AG04450 (cell line): ENCODE data around the gene RMND1. TPM values are rescaled to one million over a fixed set of nuclear protein-coding genes. Genes with fewer than 3 reads are reported as not detected.
"Not testable (repeated sequence)": the region's sequence is repeated elsewhere in the genome, so short reads cannot be mapped to it uniquely, and the experiment has no call there.

Source experiments
- CTCF ChIA-PET: fragments of 300-600, 350-600 bp; formaldehyde crosslinking; extraction: SDS; loops from one replicate; lab custom pipeline; 2022; ENCODE audit warnings: antibody characterized with exemption, inconsistent platforms; lab: Charles Lee
- POLR2A ChIA-PET: fragments of 350-600 bp; formaldehyde crosslinking; extraction: SDS; loops from one replicate; lab custom pipeline; 2021; ENCODE audit warnings: antibody characterized with exemption, inconsistent platforms; lab: Yijun Ruan, JAX
- DNase-seq: peaks from one replicate; pipeline ENCODE4 v3.0.0-alpha.2; 2011; ENCODE audit warnings: low read depth, low spot score
- H3K27ac ChIP-seq: one replicate; pipeline ENCODE4 v1.5.1; 2012; ENCODE audit warnings: low read depth, low read length, control low read depth
- H3K27me3 ChIP-seq: one replicate; pipeline ENCODE4 v1.6.0; 2012; ENCODE audit warnings: low read length; ENCODE audit not compliant: control insufficient read depth, insufficient read depth
- H3K4me3 ChIP-seq: 2 replicates; pipeline ENCODE4 v1.5.1; 2011; ENCODE audit warnings: mild to moderate bottlenecking, low read depth, low read length, control low read depth
- H3K9me3 ChIP-seq: 2 replicates; pipeline ENCODE4 v1.5.1; 2012; ENCODE audit warnings: low read length; ENCODE audit not compliant: control insufficient read depth, insufficient read depth
- CTCF ChIP-seq: IDR thresholded peaks from 2 replicates; pipeline ENCODE4 v1.5.1; 2011; ENCODE audit warnings: low read depth, low read length, control low read depth, inconsistent platforms
- polyA plus RNA-seq: library from polyadenylated mRNA; depleted of rRNA; stranded (reverse); fragments of >200 nt; gene quantifications from 2 replicates; pipeline ENCODE4 v1.2.3, GENCODE V29; 2011; rRNA removed
- small RNA-seq: library from RNA; depleted of rRNA; stranded (forward); fragments of <200 nt; gene quantifications from one replicate; pipeline ENCODE3, GENCODE V24; 2012; ENCODE audit warnings: low read depth; ENCODE audit not compliant: insufficient read length

RMND1 gene
- polyA plus RNA-seq, 1 experiment, result 27.8 TPM

- Histone ChIP-seq H3K27ac (no peak overlapping the region), H3K9me3 (no peaks in the 10 kb centered on the region), H3K27me3 (no peaks in the 10 kb centered on the region), H3K4me3 (no peak overlapping the region)
- POLR2A ChIA-PET, result no interaction called here
- DNase-seq, result no peak
- CTCF ChIA-PET, result interaction anchor here (0.5 to 1.2 kb wide), 9 partner anchors 8 to 541 kb away, joined by 3 to 5 read pairs (median 3); no protein-coding TSS in a partner anchor
- TF ChIP-seq CTCF, result no peak
These were observed 93.5 kb downstream of the RMND1 start for GRCh38 chr6:151358475-151358874.

- no peak overlapping the region for H3K27ac ChIP-seq
- POLR2A ChIA-PET, result interaction anchor here (0.6 kb wide), 1 partner anchor 26 kb away, joined by 3 read pairs; no protein-coding TSS in a partner anchor
- TF ChIP-seq CTCF, result no peak
- no peaks in the 10 kb centered on the region for H3K27me3 ChIP-seq
- no peak overlapping the region for H3K4me3 ChIP-seq
- no peaks in the 10 kb centered on the region for H3K9me3 ChIP-seq
- DNase-seq, result no peak
- CTCF ChIA-PET, result interaction anchor here (0.6 to 1.7 kb wide), 12 partner anchors 8 to 540 kb away, joined by 3 to 8 read pairs (median 3); no protein-coding TSS in a partner anchor
These were observed 94.0 kb downstream of the RMND1 start for GRCh38 chr6:151357758-151358436.

- H3K4me3 ChIP-seq, DNase-seq, H3K27ac ChIP-seq, H3K9me3 ChIP-seq, H3K27me3 ChIP-seq, POLR2A ChIA-PET: not testable (repeated sequence)
- CTCF ChIA-PET, result interaction anchor here (0.6 to 1.7 kb wide), 5 partner anchors 15 to 476 kb away, joined by 3 to 8 read pairs (median 4); no protein-coding TSS in a partner anchor
These were observed 94.9 kb downstream of the RMND1 start for GRCh38 chr6:151356983-151357382.

Small RNAs within 50 kb of the gene (small RNA-seq; reads per million reads assigned to genes)
- not detected for gene RF00019

Other genes starting within 250 kb of the RMND1 start
- 62.0 and 73.2 TPM in 2 replicates for gene AKAP12, start 212.2 kb downstream of the RMND1 start, polyA plus RNA-seq
- gene ZBTB2, start 60.6 kb downstream of the RMND1 start, polyA plus RNA-seq, result 20.9 and 22.3 TPM in 2 replicates
- 0.99 and 1.9 TPM in 2 replicates for gene CCDC170, start 41.9 kb upstream of the RMND1 start, polyA plus RNA-seq